Esophagus muscularis mucosa (tissue), 4 donors: ENCODE measurements around the gene MFRP.

Source experiments
- EP300 ChIP-seq: sonication (generic); formaldehyde crosslinking; IDR thresholded peaks from one replicate; pipeline ENCODE4 v1.6.1; 2017; ENCODE audit warnings: antibody characterized with exemption
- POLR2A ChIP-seq: fragments of 450-650 bp; IDR thresholded peaks from one replicate; pipeline ENCODE4 v1.6.1; 2017; ENCODE audit warnings: antibody characterized with exemption, moderate library complexity, mild to moderate bottlenecking, low read depth
- TF ChIP-seq, protein P1 (sequence below), 3 experiments: fragments of 200-600 bp in 2 of 3; fragments of 450-650 bp in 1 of 3; sonication (generic) in 2 of 3; IDR thresholded peaks; one replicate each; pipeline ENCODE4 v1.5.1; 2017 to 2019; ENCODE audit warnings: antibody characterized with exemption in 3 of 3, mild to moderate bottlenecking in 2 of 3, moderate library complexity in 1 of 3

- TF ChIP-seq, protein P1, sequence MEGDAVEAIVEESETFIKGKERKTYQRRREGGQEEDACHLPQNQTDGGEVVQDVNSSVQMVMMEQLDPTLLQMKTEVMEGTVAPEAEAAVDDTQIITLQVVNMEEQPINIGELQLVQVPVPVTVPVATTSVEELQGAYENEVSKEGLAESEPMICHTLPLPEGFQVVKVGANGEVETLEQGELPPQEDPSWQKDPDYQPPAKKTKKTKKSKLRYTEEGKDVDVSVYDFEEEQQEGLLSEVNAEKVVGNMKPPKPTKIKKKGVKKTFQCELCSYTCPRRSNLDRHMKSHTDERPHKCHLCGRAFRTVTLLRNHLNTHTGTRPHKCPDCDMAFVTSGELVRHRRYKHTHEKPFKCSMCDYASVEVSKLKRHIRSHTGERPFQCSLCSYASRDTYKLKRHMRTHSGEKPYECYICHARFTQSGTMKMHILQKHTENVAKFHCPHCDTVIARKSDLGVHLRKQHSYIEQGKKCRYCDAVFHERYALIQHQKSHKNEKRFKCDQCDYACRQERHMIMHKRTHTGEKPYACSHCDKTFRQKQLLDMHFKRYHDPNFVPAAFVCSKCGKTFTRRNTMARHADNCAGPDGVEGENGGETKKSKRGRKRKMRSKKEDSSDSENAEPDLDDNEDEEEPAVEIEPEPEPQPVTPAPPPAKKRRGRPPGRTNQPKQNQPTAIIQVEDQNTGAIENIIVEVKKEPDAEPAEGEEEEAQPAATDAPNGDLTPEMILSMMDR (IDR thresholded peaks at IDR 0.05): no peak
- no peak for TF ChIP-seq POLR2A
- TF ChIP-seq EP300: no peak
These were observed 820 bp downstream of the MFRP start for GRCh38 chr11:119345685-119346084.
